Neuron (in vitro differentiated cells): ENCODE data around the gene FOXO3.

Experiments used
- H2AFZ ChIP-seq: one replicate; pipeline ENCODE4 v1.6.1; 2013; ENCODE audit warnings: low read depth, mild to moderate bottlenecking, inconsistent platforms, low read length, moderate library complexity
- H3K27me3 ChIP-seq: one replicate; pipeline ENCODE4 v1.6.1; 2013; ENCODE audit warnings: low read length; ENCODE audit not compliant: insufficient read depth
- H3K36me3 ChIP-seq: one replicate; pipeline ENCODE4 v1.6.1; 2013; ENCODE audit warnings: low read length; ENCODE audit not compliant: insufficient read depth
- H3K4me1 ChIP-seq: one replicate; pipeline ENCODE4 v1.6.1; 2013; ENCODE audit warnings: low read length; ENCODE audit not compliant: insufficient read depth
- H3K4me3 ChIP-seq: 2 replicates; pipeline ENCODE4 v1.5.1; 2013; ENCODE audit warnings: mild to moderate bottlenecking, low read length, moderate library complexity
- H3K9me3 ChIP-seq: one replicate; pipeline ENCODE4 v1.6.1; 2013; ENCODE audit warnings: low read length

Gene FOXO3

GRCh38 chr6:108570517-108570916 is 9.8 kb downstream of the FOXO3 start:
- Histone ChIP-seq H2AFZ (no peak overlapping the region), H3K9me3 (no peaks in the 10 kb centered on the region), H3K4me3 (no peak overlapping the region), H3K36me3 (peaks cover 36% of the 10 kb centered on the region), H3K4me1 (peaks cover 1% of the 10 kb centered on the region), H3K27me3 (no peaks in the 10 kb centered on the region)

GRCh38 chr6:108574457-108575141 is 13.9 kb downstream of the FOXO3 start:
- no peaks in the 10 kb centered on the region for H3K9me3 ChIP-seq
- no peak overlapping the region for H3K4me3 ChIP-seq
- H2AFZ ChIP-seq: no peak overlapping the region
- H3K4me1 ChIP-seq: no peaks in the 10 kb centered on the region
- peaks cover 11% of the 10 kb centered on the region for H3K36me3 ChIP-seq
- H3K27me3 ChIP-seq: no peaks in the 10 kb centered on the region

GRCh38 chr6:108575905-108576494 is 15.3 kb downstream of the FOXO3 start:
- no peak overlapping the region for H2AFZ ChIP-seq
- H3K4me3 ChIP-seq: no peak overlapping the region
- H3K4me1 ChIP-seq: peaks cover 9% of the 10 kb centered on the region
- no peaks in the 10 kb centered on the region for H3K9me3 ChIP-seq
- no peaks in the 10 kb centered on the region for H3K27me3 ChIP-seq
- H3K36me3 ChIP-seq: peaks cover 6% of the 10 kb centered on the region

- Histone ChIP-seq H3K9me3 (no peaks in the 10 kb centered on the region), H3K27me3 (no peaks in the 10 kb centered on the region), H3K36me3 (peaks cover 2% of the 10 kb centered on the region), H2AFZ (no peak overlapping the region), H3K4me1 (peaks cover 16% of the 10 kb centered on the region), H3K4me3 (no peak overlapping the region)
These were observed 16.0 kb downstream of the FOXO3 start for GRCh38 chr6:108576709-108577108.

GRCh38 chr6:108578166-108578565 is 17.4 kb downstream of the FOXO3 start:
- Histone ChIP-seq H2AFZ (no peak overlapping the region), H3K4me1 (peaks cover 16% of the 10 kb centered on the region), H3K9me3 (no peaks in the 10 kb centered on the region), H3K27me3 (no peaks in the 10 kb centered on the region), H3K36me3 (peaks cover 2% of the 10 kb centered on the region), H3K4me3 (no peak overlapping the region)

GRCh38 chr6:108578595-108579327 is 18.0 kb downstream of the FOXO3 start:
- H3K27me3 ChIP-seq: no peaks in the 10 kb centered on the region
- no peak overlapping the region for H3K4me3 ChIP-seq
- H3K36me3 ChIP-seq: peaks cover 2% of the 10 kb centered on the region
- H3K4me1 ChIP-seq: peaks cover 16% of the 10 kb centered on the region
- H2AFZ ChIP-seq: no peak overlapping the region
- H3K9me3 ChIP-seq: no peaks in the 10 kb centered on the region

- Histone ChIP-seq H3K36me3 (peaks cover 2% of the 10 kb centered on the region), H3K4me3 (no peak overlapping the region), H3K4me1 (peaks cover 16% of the 10 kb centered on the region), H2AFZ (no peak overlapping the region), H3K9me3 (no peaks in the 10 kb centered on the region), H3K27me3 (no peaks in the 10 kb centered on the region)
These were observed 18.6 kb downstream of the FOXO3 start for GRCh38 chr6:108579328-108579721.

- H2AFZ ChIP-seq: no peak overlapping the region
- no peaks in the 10 kb centered on the region for H3K27me3 ChIP-seq
- H3K36me3 ChIP-seq: peaks cover 2% of the 10 kb centered on the region
- no peaks in the 10 kb centered on the region for H3K9me3 ChIP-seq
- peaks cover 16% of the 10 kb centered on the region for H3K4me1 ChIP-seq
- H3K4me3 ChIP-seq: no peak overlapping the region
These were observed 19.9 kb downstream of the FOXO3 start for GRCh38 chr6:108580646-108581045.

- peaks cover 16% of the 10 kb centered on the region for H3K4me1 ChIP-seq
- H3K9me3 ChIP-seq: no peaks in the 10 kb centered on the region
- peaks cover 2% of the 10 kb centered on the region for H3K36me3 ChIP-seq
- no peak overlapping the region for H3K4me3 ChIP-seq
- H2AFZ ChIP-seq: no peak overlapping the region
- H3K27me3 ChIP-seq: no peaks in the 10 kb centered on the region
These were observed 20.7 kb downstream of the FOXO3 start for GRCh38 chr6:108581237-108581931.

GRCh38 chr6:108581932-108582475 is 21.3 kb downstream of the FOXO3 start:
- Histone ChIP-seq H3K9me3 (no peaks in the 10 kb centered on the region), H3K4me3 (no peak overlapping the region), H3K36me3 (peaks cover 2% of the 10 kb centered on the region), H2AFZ (no peak overlapping the region), H3K27me3 (no peaks in the 10 kb centered on the region), H3K4me1 (peaks cover 16% of the 10 kb centered on the region)

GRCh38 chr6:108582618-108583017 is 21.9 kb downstream of the FOXO3 start:
- H3K4me3 ChIP-seq: no peak overlapping the region
- no peaks in the 10 kb centered on the region for H3K27me3 ChIP-seq
- H3K9me3 ChIP-seq: no peaks in the 10 kb centered on the region
- peaks cover under 1% of the 10 kb centered on the region for H3K36me3 ChIP-seq
- peaks cover 18% of the 10 kb centered on the region for H3K4me1 ChIP-seq
- H2AFZ ChIP-seq: no peak overlapping the region

- Histone ChIP-seq H3K4me3 (no peak overlapping the region), H2AFZ (no peak overlapping the region), H3K27me3 (no peaks in the 10 kb centered on the region), H3K9me3 (no peaks in the 10 kb centered on the region), H3K36me3 (no peaks in the 10 kb centered on the region), H3K4me1 (peaks cover 35% of the 10 kb centered on the region)
These were observed 23.6 kb downstream of the FOXO3 start for GRCh38 chr6:108584323-108584722.

GRCh38 chr6:108585359-108585758 is 24.6 kb downstream of the FOXO3 start:
- Histone ChIP-seq H3K27me3 (no peaks in the 10 kb centered on the region), H3K9me3 (no peaks in the 10 kb centered on the region), H3K4me3 (no peak overlapping the region), H3K36me3 (no peaks in the 10 kb centered on the region), H2AFZ (no peak overlapping the region), H3K4me1 (peaks cover 42% of the 10 kb centered on the region)
